CD14-positive monocyte (primary cell): Measurements from ENCODE around the gene TRIM60. TPM values are rescaled to one million over a fixed set of nuclear protein-coding genes. Genes with fewer than 3 reads are reported as not detected.

Experiments
- DNase-seq, 3 donors: peaks; one replicate each; pipeline ENCODE4 v3.0.0-alpha.2; 2011 to 2022
- H2AFZ ChIP-seq: 2 replicates; pipeline ENCODE4 v1.6.0; 2012; ENCODE audit warnings: mild to moderate bottlenecking, low read depth, low read length, inconsistent platforms; ENCODE audit not compliant: insufficient read depth, poor library complexity, severe bottlenecking
- H3K27ac ChIP-seq, 2 donors: 1 replicate in 1 of 2; 2 replicates in 1 of 2; pipeline ENCODE4 v1.5.1; 2012 to 2013; ENCODE audit warnings: low read length in 2 of 2, control low read depth in 1 of 2, inconsistent platforms in 1 of 2, low read depth in 1 of 2, mild to moderate bottlenecking in 1 of 2
- H3K27me3 ChIP-seq, 2 donors: one replicate each; pipeline versions ENCODE4 v1.6.0 to v1.6.1; 2011 to 2013; ENCODE audit warnings: low read length in 2 of 2; ENCODE audit not compliant: control insufficient read depth in 2 of 2, insufficient read depth in 2 of 2
- H3K36me3 ChIP-seq, 2 donors: replicated peaks in 1 of 2; 1 replicate in 1 of 2; 2 replicates in 1 of 2; pipeline versions ENCODE4 v1.5.1 to v1.6.1; 2012 to 2013; ENCODE audit warnings: low read length in 2 of 2, control low read depth in 1 of 2, inconsistent platforms in 1 of 2, mild to moderate bottlenecking in 1 of 2; ENCODE audit not compliant: insufficient read depth in 2 of 2, control insufficient read depth in 1 of 2
- H3K4me1 ChIP-seq, 2 donors: 1 replicate in 1 of 2; 2 replicates in 1 of 2; pipeline versions ENCODE4 v1.5.1 to v1.6.1; 2012 to 2013; ENCODE audit warnings: low read length in 2 of 2, control low read depth in 1 of 2, inconsistent platforms in 1 of 2, mild to moderate bottlenecking in 1 of 2, moderate library complexity in 1 of 2; ENCODE audit not compliant: insufficient read depth in 2 of 2, control insufficient read depth in 1 of 2
- H3K4me2 ChIP-seq: replicated peaks from 2 replicates; pipeline ENCODE3; 2012; ENCODE audit warnings: low read length, moderate library complexity, mild to moderate bottlenecking; ENCODE audit not compliant: poor library complexity, severe bottlenecking; ENCODE audit errors: extremely low read depth
- H3K4me3 ChIP-seq, 3 experiments: fragments of 200-600 bp in 1 of 3; sonication (generic) in 1 of 3; replicated peaks in 1 of 3; 1 replicate in 2 of 3; 2 replicates in 1 of 3; pipeline ENCODE4 v1.5.1; 2011 to 2013; ENCODE audit warnings: low read length in 3 of 3, mild to moderate bottlenecking in 3 of 3, control low read depth in 2 of 3, low read depth in 2 of 3, inconsistent platforms in 1 of 3, moderate library complexity in 1 of 3
- H3K79me2 ChIP-seq: 2 replicates; pipeline ENCODE4 v1.6.0; 2012; ENCODE audit warnings: mild to moderate bottlenecking, control low read depth, inconsistent platforms, low read length, moderate library complexity; ENCODE audit not compliant: insufficient read depth
- H3K9ac ChIP-seq: 2 replicates; pipeline ENCODE4 v1.6.0; 2017; ENCODE audit warnings: low read length, mild to moderate bottlenecking; ENCODE audit not compliant: insufficient read depth, poor library complexity, severe bottlenecking
- H3K9me3 ChIP-seq, 2 donors: replicated peaks in 1 of 2; 1 replicate in 1 of 2; 2 replicates in 1 of 2; pipeline versions ENCODE4 v1.5.1 to v1.6.1; 2012 to 2013; ENCODE audit warnings: low read length in 2 of 2, control low read depth in 1 of 2; ENCODE audit not compliant: control insufficient read depth in 1 of 2, insufficient read depth in 1 of 2
- H4K20me1 ChIP-seq: 2 replicates; pipeline ENCODE4 v1.6.0; 2012; ENCODE audit warnings: mild to moderate bottlenecking, low read length, control low read depth, moderate library complexity; ENCODE audit not compliant: insufficient read depth
- H3K27ac Mint-ChIP-seq, 7 donors: one replicate each; pipeline ENCODE4 v1.8.0; 2020; ENCODE audit warnings: mild to moderate bottlenecking in 7 of 7, mixed read lengths in 7 of 7, moderate library complexity in 6 of 7, inconsistent platforms in 2 of 7
- H3K27me3 Mint-ChIP-seq, 3 donors: one replicate each; pipeline ENCODE4 v1.8.0; 2021 to 2022; ENCODE audit warnings: low read depth in 3 of 3, mild to moderate bottlenecking in 3 of 3, mixed read lengths in 3 of 3, moderate library complexity in 3 of 3, inconsistent platforms in 1 of 3
- H3K36me3 Mint-ChIP-seq, 2 donors: one replicate each; pipeline ENCODE4 v1.8.0; 2020; ENCODE audit warnings: mixed read lengths in 2 of 2, inconsistent platforms in 1 of 2, mild to moderate bottlenecking in 1 of 2
- H3K4me1 Mint-ChIP-seq: one replicate; pipeline ENCODE4 v1.8.0; 2020; ENCODE audit warnings: mild to moderate bottlenecking, mixed read lengths
- H3K4me3 Mint-ChIP-seq, 2 donors: one replicate each; pipeline ENCODE4 v1.8.0; 2020; ENCODE audit warnings: mild to moderate bottlenecking in 2 of 2, mixed read lengths in 2 of 2, moderate library complexity in 1 of 2
- H3K9me3 Mint-ChIP-seq, 7 donors: one replicate each; pipeline ENCODE4 v1.8.0; 2020 to 2022; ENCODE audit warnings: mixed read lengths in 7 of 7, mild to moderate bottlenecking in 6 of 7, moderate library complexity in 6 of 7, inconsistent platforms in 2 of 7
- WGBS: methylation state at CpG from one replicate; pipeline ENCODE4 v1.1.5; 2013; ENCODE audit warnings: missing lambda C conversion rate; ENCODE audit not compliant: insufficient coverage; 5-methylcytosine and 5-hydroxymethylcytosine counted together
- intact Hi-C, 2 donors: fragments of 100-400 bp; cut with micrococcal nuclease; formaldehyde crosslinking; loops; one replicate each; pipeline versions ENCODE4 v1.15.0 to v1.15.1; 2023
- polyA plus RNA-seq, 3 donors: library from polyadenylated mRNA; depleted of rRNA in 1 of 3; unstranded in 2 of 3; stranded (reverse) in 1 of 3; fragments of 300-500 nt in 2 of 3; fragments of >200 nt in 1 of 3; fragmentation: Illumina TruSeq in 2 of 3; gene quantifications; 1 replicate in 2 of 3; 2 replicates in 1 of 3; pipeline ENCODE4 v1.2.3, GENCODE V29; 2012 to 2021
- TF ChIP-seq, protein P1 (sequence below): fragments of 200-600 bp; IDR thresholded peaks from one replicate; pipeline ENCODE4 v1.8.0; 2022; ENCODE audit warnings: antibody characterized with exemption, mild to moderate bottlenecking

Gene TRIM60
- polyA plus RNA-seq, 3 donors = not detected

- no peaks in the 10 kb centered on the region for H3K4me1 Mint-ChIP-seq
- no peak overlapping the region for H3K27ac Mint-ChIP-seq
- H3K9me3 Mint-ChIP-seq = peaks cover 0 to 3% (median 0%) of the 10 kb centered on the region in 7 donors
- Histone ChIP-seq H3K9me3 (no peaks in the 10 kb centered on the region), H3K9ac (no peak overlapping the region), H3K79me2 (no peaks in the 10 kb centered on the region), H3K4me1 (no peaks in the 10 kb centered on the region), H3K4me3 (no peak overlapping the region), H3K27me3 (no peaks in the 10 kb centered on the region), H3K27ac (no peak overlapping the region), H3K36me3 (no peaks in the 10 kb centered on the region), H3K4me2 (no peak overlapping the region), H4K20me1 (no peaks in the 10 kb centered on the region), H2AFZ (no peak overlapping the region)
- intact Hi-C loops = no loop called here
- H3K27me3 Mint-ChIP-seq = peaks cover 0 to 4% (median 2%) of the 10 kb centered on the region in 3 donors
- H3K36me3 Mint-ChIP-seq = no peaks in the 10 kb centered on the region
- TF ChIP-seq, protein P1, sequence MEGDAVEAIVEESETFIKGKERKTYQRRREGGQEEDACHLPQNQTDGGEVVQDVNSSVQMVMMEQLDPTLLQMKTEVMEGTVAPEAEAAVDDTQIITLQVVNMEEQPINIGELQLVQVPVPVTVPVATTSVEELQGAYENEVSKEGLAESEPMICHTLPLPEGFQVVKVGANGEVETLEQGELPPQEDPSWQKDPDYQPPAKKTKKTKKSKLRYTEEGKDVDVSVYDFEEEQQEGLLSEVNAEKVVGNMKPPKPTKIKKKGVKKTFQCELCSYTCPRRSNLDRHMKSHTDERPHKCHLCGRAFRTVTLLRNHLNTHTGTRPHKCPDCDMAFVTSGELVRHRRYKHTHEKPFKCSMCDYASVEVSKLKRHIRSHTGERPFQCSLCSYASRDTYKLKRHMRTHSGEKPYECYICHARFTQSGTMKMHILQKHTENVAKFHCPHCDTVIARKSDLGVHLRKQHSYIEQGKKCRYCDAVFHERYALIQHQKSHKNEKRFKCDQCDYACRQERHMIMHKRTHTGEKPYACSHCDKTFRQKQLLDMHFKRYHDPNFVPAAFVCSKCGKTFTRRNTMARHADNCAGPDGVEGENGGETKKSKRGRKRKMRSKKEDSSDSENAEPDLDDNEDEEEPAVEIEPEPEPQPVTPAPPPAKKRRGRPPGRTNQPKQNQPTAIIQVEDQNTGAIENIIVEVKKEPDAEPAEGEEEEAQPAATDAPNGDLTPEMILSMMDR = no peak
- no peak for DNase-seq
- no peak overlapping the region for H3K4me3 Mint-ChIP-seq
- WGBS = 96% methylated on average over 2 of the region's 5 CpGs
Observed at GRCh38 chr4:165011403-165011802, 20.4 kb upstream of the TRIM60 start.

- peaks cover 1 to 4% (median 2%) of the 10 kb centered on the region in 3 donors for H3K27me3 Mint-ChIP-seq
- Histone ChIP-seq H3K9ac (no peak overlapping the region), H2AFZ (no peak overlapping the region)
Observed at GRCh38 chr4:165013691-165014090, 18.1 kb upstream of the TRIM60 start.

More at GRCh38 chr4:165013691-165014090, 18.1 kb upstream of the TRIM60 start:
- H3K27me3 ChIP-seq = no peaks in the 10 kb centered on the region
- no peaks in the 10 kb centered on the region for H3K36me3 ChIP-seq
- no peaks in the 10 kb centered on the region for H3K79me2 ChIP-seq
- Mint-ChIP-seq H3K4me3 (no peak overlapping the region), H3K36me3 (no peaks in the 10 kb centered on the region), H3K4me1 (no peaks in the 10 kb centered on the region), H3K27ac (no peak overlapping the region), H3K9me3 (no peaks in the 10 kb centered on the region)
- no peaks in the 10 kb centered on the region for H4K20me1 ChIP-seq
- TF ChIP-seq, protein P1 = no peak
- no peak overlapping the region for H3K27ac ChIP-seq
- no peak overlapping the region for H3K4me2 ChIP-seq
- no peaks in the 10 kb centered on the region for H3K4me1 ChIP-seq
- no peak for DNase-seq
- H3K9me3 ChIP-seq = no peaks in the 10 kb centered on the region
- H3K4me3 ChIP-seq = no peak overlapping the region
- intact Hi-C loops = no loop called here
